ENCODE results near the gene DDAH1.

The DDAH1 gene

GRCh38 chr1:85404408-85404807, 60.6 kb downstream of the DDAH1 start:
- H3K27ac ChIP-seq = no peak overlapping the region

GRCh38 chr1:85398391-85399064, 66.4 kb downstream of the DDAH1 start:
- H3K27ac ChIP-seq = no peak overlapping the region

More at GRCh38 chr1:85404408-85404807, 60.6 kb downstream of the DDAH1 start:
- TF ChIP-seq CTCF (conservative IDR thresholded peaks at IDR 0.05) = no peak

GRCh38 chr1:85397490-85398032, 67.4 kb downstream of the DDAH1 start:
- H3K27ac ChIP-seq = no peak overlapping the region
- TF ChIP-seq ZFX (IDR thresholded peaks at IDR 0.05) (no peak), CTCF (conservative IDR thresholded peaks at IDR 0.05) (no peak)

More at GRCh38 chr1:85398391-85399064, 66.4 kb downstream of the DDAH1 start:
- TF ChIP-seq CTCF (conservative IDR thresholded peaks at IDR 0.05) (peak; percentile 34), ZFX (IDR thresholded peaks at IDR 0.05) (no peak)

GRCh38 chr1:85396194-85396593, 68.8 kb downstream of the DDAH1 start:
- TF ChIP-seq CTCF (conservative IDR thresholded peaks at IDR 0.05) (no peak), ZFX (IDR thresholded peaks at IDR 0.05) (no peak)
- no peak overlapping the region for H3K27ac ChIP-seq

- no peak overlapping the region for H3K27ac ChIP-seq
- TF ChIP-seq ZFX (IDR thresholded peaks at IDR 0.05) (no peak), CTCF (conservative IDR thresholded peaks at IDR 0.05) (no peak)
Measured at GRCh38 chr1:85394130-85394529, 70.8 kb downstream of the DDAH1 start.

- TF ChIP-seq ZFX (IDR thresholded peaks at IDR 0.05) (no peak), CTCF (conservative IDR thresholded peaks at IDR 0.05) (no peak)
Measured at GRCh38 chr1:85393490-85393889, 71.5 kb downstream of the DDAH1 start.

GRCh38 chr1:85388416-85388815, 76.5 kb downstream of the DDAH1 start:
- no peak overlapping the region for H3K27ac ChIP-seq
- no peak for TF ChIP-seq ZFX (IDR thresholded peaks at IDR 0.05)
- TF ChIP-seq CTCF (conservative IDR thresholded peaks at IDR 0.05) = no peak

More at GRCh38 chr1:85393490-85393889, 71.5 kb downstream of the DDAH1 start:
- H3K27ac ChIP-seq = no peak overlapping the region
